Karpas-422 (cell line): ENCODE data around the gene RMRP. TPM values are rescaled to one million over a fixed set of nuclear protein-coding genes. Genes with fewer than 3 reads are reported as not detected.

ENCODE experiments used
- DNase-seq: peaks from one replicate; pipeline ENCODE4 v3.0.0-alpha.2; 2015
- H2AFZ ChIP-seq: fragments of 200-600 bp; sonication (generic); 2 replicates; pipeline ENCODE4 v1.6.1; 2014; ENCODE audit warnings: antibody characterized with exemption, low read length, mixed read lengths
- H3K27ac ChIP-seq: fragments of 200-600 bp; sonication (generic); 2 replicates; pipeline ENCODE4 v1.5.1; 2014; ENCODE audit warnings: mild to moderate bottlenecking, low read length, moderate library complexity
- H3K27me3 ChIP-seq: fragments of 200-600 bp; sonication (generic); 2 replicates; pipeline ENCODE4 v1.6.1; 2014; ENCODE audit warnings: low read length, mixed read lengths
- H3K36me3 ChIP-seq: fragments of 200-600 bp; sonication (generic); 2 replicates; pipeline ENCODE4 v1.6.1; 2014; ENCODE audit warnings: low read length, mixed read lengths; ENCODE audit not compliant: insufficient read depth
- H3K4me1 ChIP-seq: fragments of 200-600 bp; sonication (generic); 2 replicates; pipeline ENCODE4 v1.6.1; 2014; ENCODE audit warnings: mild to moderate bottlenecking, low read length, mixed read lengths
- H3K4me2 ChIP-seq: fragments of 200-600 bp; sonication (generic); 2 replicates; pipeline ENCODE4 v1.6.1; 2014; ENCODE audit warnings: low read length, low read depth, mild to moderate bottlenecking; ENCODE audit not compliant: poor library complexity, severe bottlenecking
- H3K4me3 ChIP-seq: fragments of 200-600 bp; sonication (generic); 2 replicates; pipeline ENCODE4 v1.5.1; 2014; ENCODE audit warnings: mild to moderate bottlenecking, antibody characterized with exemption, low read length, mixed read lengths
- H3K79me2 ChIP-seq: fragments of 200-600 bp; sonication (generic); 2 replicates; pipeline ENCODE4 v1.6.1; 2014; ENCODE audit warnings: mild to moderate bottlenecking, low read length, mixed read lengths
- H3K9ac ChIP-seq: fragments of 200-600 bp; sonication (generic); 2 replicates; pipeline ENCODE4 v1.6.0; 2014; ENCODE audit warnings: low read length
- H3K9me2 ChIP-seq: fragments of 200-600 bp; sonication (generic), shearing (Covaris generic); replicated peaks from 2 replicates; pipeline ENCODE4 v1.6.0; 2014; ENCODE audit warnings: mild to moderate bottlenecking, low read length, moderate library complexity; ENCODE audit not compliant: insufficient read depth
- H3K9me3 ChIP-seq: fragments of 300-700, 200-600 bp; sonication (generic); 2 replicates; pipeline ENCODE4 v1.6.1; 2014; ENCODE audit warnings: low read length, mixed read lengths
- H4K20me1 ChIP-seq: fragments of 200-600 bp; sonication (generic); 2 replicates; pipeline ENCODE4 v1.6.1; 2014; ENCODE audit warnings: mild to moderate bottlenecking, antibody characterized with exemption, low read length, low read depth; ENCODE audit not compliant: insufficient read depth
- total RNA-seq: library from RNA; depleted of rRNA; stranded (reverse); fragments of >200 nt; shearing (Covaris generic); gene quantifications from 2 replicates; pipeline ENCODE4 v1.2.3, GENCODE V29; 2014; ENCODE audit warnings: low replicate concordance

Gene RMRP
- total RNA-seq, 1 experiment from 2014 or later: 56,129 TPM

DNA sequence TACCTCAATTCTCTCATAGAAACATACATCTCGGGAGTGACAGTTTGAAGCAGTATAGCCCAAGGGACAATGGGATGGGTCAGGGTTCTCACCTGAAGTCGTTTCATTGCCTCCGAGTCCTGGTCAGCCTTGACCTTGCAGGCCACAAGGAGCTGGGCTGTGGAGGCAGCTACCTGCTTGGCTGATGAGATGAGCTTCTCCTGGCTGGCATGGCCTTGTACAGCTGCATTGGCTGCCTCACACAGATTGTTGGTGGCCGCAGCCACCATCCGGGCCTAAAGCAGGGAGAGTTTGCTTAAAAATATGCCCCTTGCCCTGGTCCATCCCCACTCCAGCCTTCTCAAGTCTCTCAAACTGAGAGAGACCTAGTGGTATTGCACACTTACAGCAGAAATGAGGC, 40.4 kb upstream of the RMRP start:
- Histone ChIP-seq H3K4me3 (no peak overlapping the region), H3K27ac (no peak overlapping the region), H2AFZ (no peak overlapping the region), H3K9ac (no peak overlapping the region), H3K79me2 (no peaks in the 10 kb centered on the region), H3K27me3 (no peaks in the 10 kb centered on the region), H3K9me3 (no peaks in the 10 kb centered on the region), H3K4me1 (no peaks in the 10 kb centered on the region), H3K9me2 (no peaks in the 10 kb centered on the region), H3K36me3 (peaks cover 37% of the 10 kb centered on the region), H3K4me2 (no peak overlapping the region), H4K20me1 (no peaks in the 10 kb centered on the region)
- DNase-seq: no peak

DNA sequence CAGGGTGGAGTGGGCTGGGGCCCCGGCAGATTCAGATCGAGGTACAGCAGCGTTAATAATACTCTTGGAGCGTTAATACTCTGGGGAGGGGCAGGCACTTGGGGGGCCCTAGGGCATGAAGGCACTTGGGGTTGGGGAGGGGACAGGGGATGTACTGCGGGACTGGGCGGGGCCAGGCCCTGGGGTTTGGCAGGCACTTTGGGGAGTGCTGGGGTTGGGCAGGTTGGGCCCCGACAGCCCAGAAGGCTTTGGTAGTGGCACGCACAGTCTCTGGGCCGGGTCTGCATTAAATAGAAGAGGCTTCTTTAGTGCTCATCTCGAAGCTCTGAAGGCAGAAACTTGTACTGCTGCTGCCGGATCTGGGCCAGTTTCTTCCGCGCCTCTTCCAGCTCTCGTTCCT, 39.7 kb upstream of the RMRP start:
- Histone ChIP-seq H4K20me1 (no peaks in the 10 kb centered on the region), H3K9ac (no peak overlapping the region), H3K4me3 (no peak overlapping the region), H3K27ac (no peak overlapping the region), H2AFZ (no peak overlapping the region), H3K9me2 (no peaks in the 10 kb centered on the region), H3K79me2 (no peaks in the 10 kb centered on the region), H3K9me3 (no peaks in the 10 kb centered on the region), H3K4me2 (no peak overlapping the region), H3K36me3 (peaks cover 35% of the 10 kb centered on the region), H3K4me1 (no peaks in the 10 kb centered on the region), H3K27me3 (no peaks in the 10 kb centered on the region)
- no peak for DNase-seq

DNA sequence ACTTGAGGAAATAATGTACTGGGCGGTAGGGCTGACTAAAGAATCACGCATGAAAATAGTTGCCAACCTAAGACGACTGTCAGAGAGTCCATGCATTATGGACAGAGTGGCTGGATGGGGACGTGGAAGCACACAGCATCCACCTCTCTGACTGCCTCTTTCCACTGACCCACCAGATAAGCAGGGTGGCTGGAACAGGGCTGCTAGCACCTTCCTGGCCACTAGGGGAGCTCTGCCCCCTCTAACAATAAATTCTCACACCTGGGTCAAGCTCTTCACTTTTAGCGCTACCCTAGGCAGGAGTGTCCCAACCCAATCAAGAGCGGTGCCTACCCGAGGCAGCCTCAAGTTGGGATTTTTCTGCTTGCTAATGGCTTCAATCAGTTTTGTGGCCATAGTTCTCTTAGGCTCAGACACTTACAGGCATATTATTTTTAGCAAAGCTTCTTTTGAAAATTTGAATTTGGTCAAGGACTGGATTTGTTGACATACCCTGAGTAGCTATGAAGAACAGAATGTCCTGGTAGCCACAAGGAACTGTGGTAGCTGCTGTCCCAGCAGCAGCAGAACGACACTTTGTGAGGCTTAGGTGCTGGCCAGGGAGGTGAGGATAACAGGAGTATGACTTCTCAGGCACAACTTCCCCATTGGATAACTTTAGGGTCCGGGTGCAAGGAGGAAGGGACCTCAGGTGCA, 38.8 kb upstream of the RMRP start:
- Histone ChIP-seq H3K4me1 (no peaks in the 10 kb centered on the region), H3K9me2 (no peaks in the 10 kb centered on the region), H4K20me1 (no peaks in the 10 kb centered on the region), H3K4me3 (no peak overlapping the region), H3K36me3 (peaks cover 30% of the 10 kb centered on the region), H2AFZ (no peak overlapping the region), H3K4me2 (no peak overlapping the region), H3K9me3 (no peaks in the 10 kb centered on the region), H3K27ac (no peak overlapping the region), H3K79me2 (no peaks in the 10 kb centered on the region), H3K9ac (no peak overlapping the region), H3K27me3 (no peaks in the 10 kb centered on the region)
- peak; percentile 81 for DNase-seq

DNA sequence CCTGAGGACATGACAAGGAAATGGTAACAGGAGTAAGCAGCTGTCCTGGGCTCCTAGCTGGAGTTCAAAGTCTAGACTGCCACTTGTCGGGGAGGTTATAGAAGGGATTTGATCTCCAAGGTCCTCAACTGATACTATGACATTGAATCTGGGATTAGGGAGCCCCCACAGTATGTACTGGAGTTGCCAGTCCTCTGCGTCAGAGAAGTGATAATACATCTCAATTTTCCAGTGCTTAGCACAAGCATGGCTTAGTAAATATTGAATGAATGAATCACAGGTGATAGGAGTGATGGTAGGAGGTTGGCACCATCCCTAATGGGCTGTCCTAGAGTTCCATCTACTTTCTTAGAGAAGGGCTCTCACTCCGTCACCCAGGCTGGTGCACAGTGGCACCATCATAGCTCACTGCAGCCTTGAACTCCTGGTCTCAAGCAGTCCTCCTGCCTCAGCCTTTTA, 38.2 kb upstream of the RMRP start:
- peaks cover 24% of the 10 kb centered on the region for H3K36me3 ChIP-seq
- H3K27ac ChIP-seq: no peak overlapping the region
- H3K9me2 ChIP-seq: no peaks in the 10 kb centered on the region
- no peak overlapping the region for H3K4me3 ChIP-seq
- H3K4me1 ChIP-seq: no peaks in the 10 kb centered on the region
- no peak for DNase-seq
- H3K4me2 ChIP-seq: no peak overlapping the region
- no peaks in the 10 kb centered on the region for H3K27me3 ChIP-seq
- no peaks in the 10 kb centered on the region for H3K9me3 ChIP-seq
- H2AFZ ChIP-seq: no peak overlapping the region
- H3K79me2 ChIP-seq: no peaks in the 10 kb centered on the region
- H4K20me1 ChIP-seq: no peaks in the 10 kb centered on the region
- no peak overlapping the region for H3K9ac ChIP-seq

DNA sequence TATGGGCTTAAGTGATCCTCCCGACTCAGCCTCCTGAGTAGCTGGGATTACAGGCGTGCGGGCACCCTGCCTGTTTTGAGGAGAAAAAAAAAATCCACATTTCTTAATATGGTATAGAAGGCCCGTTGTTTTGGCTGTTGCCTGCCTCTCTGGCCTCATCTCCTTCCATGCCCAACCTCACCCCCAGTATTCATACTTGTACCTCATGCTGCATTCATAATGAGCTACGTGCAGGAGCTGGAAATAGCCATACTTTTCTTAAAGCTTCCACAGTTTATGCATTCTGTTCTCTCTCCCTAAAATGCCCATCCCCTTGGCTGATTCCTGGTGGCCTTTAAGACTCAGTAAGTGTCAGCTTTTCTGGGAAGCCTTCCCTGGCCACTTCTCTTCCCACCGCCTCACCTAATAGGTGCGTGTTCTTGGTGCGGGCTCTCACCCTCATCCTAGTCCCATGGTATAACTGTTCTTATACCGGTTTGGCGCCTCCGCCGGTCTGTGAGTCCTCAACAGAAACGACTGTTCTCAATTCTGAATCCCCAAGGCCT, 34.0 kb upstream of the RMRP start:
- Histone ChIP-seq H3K27ac (no peak overlapping the region), H2AFZ (no peak overlapping the region)

DNA sequence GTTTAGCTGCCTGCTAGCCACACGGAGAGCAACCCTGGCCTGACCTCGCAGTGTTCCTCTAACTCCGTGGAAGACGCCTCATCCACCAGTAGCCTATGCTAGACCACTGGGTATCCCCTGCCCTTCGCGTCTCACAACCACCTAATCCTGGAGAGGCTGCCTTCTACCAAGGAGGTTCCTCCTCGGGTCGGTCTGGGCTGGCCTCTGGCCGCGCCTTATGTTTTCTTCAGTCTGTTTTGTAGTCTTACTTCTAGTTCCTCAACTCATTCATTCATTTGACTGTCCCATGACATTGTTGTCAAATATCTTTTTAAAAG, 33.5 kb upstream of the RMRP start:
- peaks cover 8% of the 10 kb centered on the region for H3K36me3 ChIP-seq
- H3K4me2 ChIP-seq: no peak overlapping the region
- H3K4me3 ChIP-seq: no peak overlapping the region
- H3K27me3 ChIP-seq: no peaks in the 10 kb centered on the region
- H3K27ac ChIP-seq: no peak overlapping the region
- H3K4me1 ChIP-seq: peaks cover 5% of the 10 kb centered on the region; the same call in 1 of the 2 replicates
- no peaks in the 10 kb centered on the region for H4K20me1 ChIP-seq
- H2AFZ ChIP-seq: no peak overlapping the region
- H3K9ac ChIP-seq: no peak overlapping the region
- no peak for DNase-seq
- H3K9me2 ChIP-seq: no peaks in the 10 kb centered on the region
- no peaks in the 10 kb centered on the region for H3K9me3 ChIP-seq
- no peaks in the 10 kb centered on the region for H3K79me2 ChIP-seq

More for the DNA sequence above, 34.0 kb upstream of the RMRP start:
- Histone ChIP-seq H3K36me3 (peaks cover 10% of the 10 kb centered on the region), H4K20me1 (no peaks in the 10 kb centered on the region), H3K9me2 (no peaks in the 10 kb centered on the region), H3K27me3 (no peaks in the 10 kb centered on the region), H3K4me1 (peaks cover 3% of the 10 kb centered on the region; the same call in 1 of the 2 replicates), H3K79me2 (no peaks in the 10 kb centered on the region), H3K4me3 (no peak overlapping the region), H3K9ac (no peak overlapping the region), H3K4me2 (no peak overlapping the region), H3K9me3 (no peaks in the 10 kb centered on the region)
- no peak for DNase-seq

DNA sequence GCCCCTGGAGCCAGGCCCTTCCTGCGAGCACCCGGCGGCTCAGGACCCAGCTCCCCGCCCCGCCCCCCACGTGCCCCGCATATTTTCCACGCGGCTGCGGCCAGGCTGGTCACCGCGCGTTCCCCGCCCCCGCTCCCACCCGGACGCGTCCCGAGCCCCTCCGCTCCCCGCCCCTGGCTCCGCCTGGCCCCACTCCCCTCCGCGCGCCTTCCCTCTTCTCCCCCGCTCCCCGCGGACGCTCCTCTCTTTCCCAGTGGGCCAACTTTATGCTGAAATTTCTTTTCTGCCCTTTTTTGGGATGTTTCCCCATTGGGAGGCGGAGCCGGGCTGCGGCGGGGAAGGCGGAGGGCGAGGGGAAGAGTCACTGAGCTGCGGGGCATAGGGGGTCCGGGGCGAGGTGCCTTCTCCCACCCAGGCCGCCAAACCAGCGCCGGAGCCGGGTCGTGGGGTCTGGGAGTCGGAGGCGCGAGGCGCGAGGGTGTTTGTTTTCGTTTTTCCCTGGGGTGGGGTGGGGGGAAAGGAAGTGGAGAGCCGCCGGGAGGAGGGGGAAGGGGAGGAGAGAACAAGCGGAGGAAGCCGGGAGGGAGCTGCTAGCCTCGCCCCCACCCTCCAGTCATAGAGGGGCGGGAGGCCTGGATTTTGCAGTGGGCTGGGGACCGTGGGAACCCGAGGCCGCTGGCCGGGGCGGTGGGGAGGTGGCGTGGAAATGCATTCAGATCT, 33.0 kb upstream of the RMRP start:
- Histone ChIP-seq H3K79me2 (no peaks in the 10 kb centered on the region), H3K36me3 (peaks cover 3% of the 10 kb centered on the region; the same call in 1 of the 2 replicates), H3K9ac (no peak overlapping the region), H3K27ac (no peak overlapping the region), H3K9me2 (no peaks in the 10 kb centered on the region), H2AFZ (no peak overlapping the region), H3K4me1 (peaks cover 5% of the 10 kb centered on the region; the same call in 1 of the 2 replicates), H3K4me3 (no peak overlapping the region), H3K9me3 (no peaks in the 10 kb centered on the region), H3K4me2 (no peak overlapping the region), H4K20me1 (no peaks in the 10 kb centered on the region), H3K27me3 (no peaks in the 10 kb centered on the region)
- no peak for DNase-seq

DNA sequence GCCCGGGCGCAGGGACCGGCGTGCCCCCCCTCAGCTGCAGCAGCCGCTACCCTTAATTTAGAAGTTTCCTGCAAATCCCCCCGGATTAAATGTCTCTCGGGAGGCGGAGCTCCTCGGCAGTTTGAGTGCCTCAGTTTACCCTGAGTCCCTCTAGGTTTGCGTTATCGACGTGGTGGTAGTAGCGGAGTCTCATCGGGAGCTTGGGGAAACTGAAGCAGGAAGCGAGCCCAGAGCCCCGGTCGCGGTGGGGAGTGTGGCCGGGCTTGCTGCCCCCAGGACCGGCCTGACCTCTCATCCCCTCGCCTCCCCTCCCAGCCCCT, 32.4 kb upstream of the RMRP start:
- Histone ChIP-seq H3K4me3 (no peak overlapping the region), H4K20me1 (no peaks in the 10 kb centered on the region), H3K27ac (no peak overlapping the region), H3K9ac (no peak overlapping the region), H3K9me2 (no peaks in the 10 kb centered on the region), H3K9me3 (no peaks in the 10 kb centered on the region), H3K79me2 (no peaks in the 10 kb centered on the region), H3K27me3 (no peaks in the 10 kb centered on the region), H3K4me1 (peaks cover 5% of the 10 kb centered on the region; the same call in 1 of the 2 replicates), H3K4me2 (no peak overlapping the region), H3K36me3 (no peaks in the 10 kb centered on the region), H2AFZ (no peak overlapping the region)
- no peak for DNase-seq
